ENCODE results near the gene CBFA2T3. TPM values are rescaled to one million over a fixed set of nuclear protein-coding genes. Genes with fewer than 3 reads are reported as not detected.

Gene CBFA2T3
- total RNA-seq, 1 experiment from 2014 or later = 2.9 TPM

GRCh38 chr16:88868974-88869672 is 107.9 kb downstream of the CBFA2T3 start:
- no peaks in the 10 kb centered on the region for H3K36me3 Mint-ChIP-seq (ENCODE audit: insufficient read depth in 1 of 3, low read depth in 3 of 3)
- no CpG with 5 or more reads among the region's 27 CpGs for WGBS (ENCODE audit: extremely low coverage, insufficient read length, low lambda C conversion rate)

More at GRCh38 chr16:88868974-88869672, 107.9 kb downstream of the CBFA2T3 start:
- Histone ChIP-seq H4K5ac (ENCODE audit: insufficient read length, low read depth, low read length) (no peak overlapping the region), H3K79me1 (ENCODE audit: insufficient read depth, low read depth, low read length, poor library complexity, severe bottlenecking) (no peaks in the 10 kb centered on the region), H2BK120ac (ENCODE audit: low read depth, low read length, poor library complexity, severe bottlenecking) (no peak overlapping the region), H3K14ac (ENCODE audit: insufficient read depth, low read length) (no peak overlapping the region), H4K20me1 (ENCODE audit: control insufficient read depth, insufficient read depth, insufficient read length) (no peaks in the 10 kb centered on the region), H3K56ac (ENCODE audit: insufficient read length, low read depth, low read length) (no peak overlapping the region), H3K4me2 (ENCODE audit: insufficient read depth, insufficient read length, low read length) (no peak overlapping the region), H4K91ac (ENCODE audit: insufficient read length, low read depth, low read length) (no peak overlapping the region), H3K18ac (ENCODE audit: insufficient read length, low read depth, low read length) (no peak overlapping the region), H2BK20ac (ENCODE audit: low read depth, low read length, poor library complexity, severe bottlenecking) (no peak overlapping the region), H2AK5ac (ENCODE audit: insufficient read length, low read length) (no peak overlapping the region), H2AFZ (ENCODE audit: low read length) (no peak overlapping the region), H3K23ac (ENCODE audit: insufficient read length, low read depth, low read length) (no peak overlapping the region), H3K9me3 (ENCODE audit: control insufficient read depth, low read depth, low read length) (no peaks in the 10 kb centered on the region), H3K79me2 (ENCODE audit: insufficient read depth, low read length) (no peaks in the 10 kb centered on the region), H3T11ph (ENCODE audit: low read length) (no peak overlapping the region), H3K27ac (ENCODE audit: insufficient read length, low read depth, low read length) (no peak overlapping the region), H2BK15ac (ENCODE audit: low read depth, low read length) (no peak overlapping the region), H3K27me3 (ENCODE audit: insufficient read depth, low read length) (no peaks in the 10 kb centered on the region), H3K23me2 (ENCODE audit: insufficient read length, low read depth, low read length, poor library complexity, severe bottlenecking) (no peaks in the 10 kb centered on the region), H3K9ac (ENCODE audit: extremely low read depth, insufficient read length, low read length) (no peak overlapping the region), H3K4ac (ENCODE audit: low read depth, low read length) (no peak overlapping the region), H3K4me1 (ENCODE audit: insufficient read depth, low read length) (no peaks in the 10 kb centered on the region), H2BK5ac (ENCODE audit: insufficient read length, low read length) (no peak overlapping the region), H4K8ac (replicated peaks; ENCODE audit: insufficient read length, low read depth, low read length) (no peak overlapping the region), H2BK12ac (ENCODE audit: insufficient read length, low read depth, low read length) (no peak overlapping the region)
- Mint-ChIP-seq H3K27ac (no peak overlapping the region), H3K9me3 (no peaks in the 10 kb centered on the region; a peak in 1 of 5 replicates), H3K27me3 (ENCODE audit: low read depth) (peaks cover 5% of the 10 kb centered on the region), H3K4me3 (no peak overlapping the region), H3K4me1 (no peaks in the 10 kb centered on the region)
- TF ChIP-seq CTCF (conservative IDR thresholded peaks at IDR 0.05) = no peak
- no peak for DNase-seq

Measured in H9 (cell line).